Uterine smooth muscle cell (primary cell): ENCODE measurements around the gene CDKN2C. TPM values are rescaled to one million over a fixed set of nuclear protein-coding genes. Genes with fewer than 3 reads are reported as not detected.

Experiments
- total RNA-seq: library from RNA; depleted of rRNA; stranded (reverse); fragments of >200 nt; gene quantifications from 2 replicates; pipeline ENCODE4 v1.2.3, GENCODE V29; 2014

CDKN2C gene
- total RNA-seq: 11.5 and 38.4 TPM in 2 replicates

DNA sequence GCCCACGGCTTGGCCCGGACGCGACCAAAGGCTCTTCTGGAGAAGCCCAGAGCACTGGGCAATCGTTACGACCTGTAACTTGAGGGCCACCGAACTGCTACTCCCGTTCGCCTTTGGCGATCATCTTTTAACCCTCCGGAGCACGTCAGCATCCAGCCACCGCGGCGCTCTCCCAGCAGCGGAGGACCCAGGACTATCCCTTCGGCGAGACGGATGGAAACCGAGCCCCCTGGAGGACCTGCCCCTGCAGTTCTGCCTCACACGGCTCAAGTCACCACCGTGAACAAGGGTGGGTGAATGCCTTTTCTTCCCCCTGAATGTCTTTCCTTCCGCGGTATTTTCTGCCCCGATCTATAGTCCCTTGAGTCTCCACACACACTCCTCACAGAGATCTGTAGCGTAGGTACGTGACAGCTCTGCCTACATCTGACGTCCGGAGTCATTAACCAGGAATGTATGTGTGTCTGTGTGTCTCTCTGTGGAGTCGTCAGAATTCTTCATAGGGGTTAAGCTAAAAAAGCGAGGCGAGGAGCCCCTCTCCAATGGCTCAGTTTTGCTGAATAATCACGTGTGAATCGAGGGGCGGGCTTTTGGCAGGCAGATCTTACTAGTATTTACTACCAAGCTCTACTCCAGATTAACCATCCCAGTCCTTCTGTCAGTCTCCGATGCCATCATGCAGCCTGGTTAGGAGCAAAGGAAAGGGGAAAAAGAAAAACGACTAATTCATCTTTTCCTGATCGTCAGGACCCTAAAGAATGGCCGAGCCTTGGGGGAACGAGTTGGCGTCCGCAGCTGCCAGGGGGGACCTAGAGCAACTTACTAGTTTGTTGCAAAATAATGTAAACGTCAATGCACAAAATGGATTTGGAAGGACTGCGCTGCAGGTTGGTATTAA is at the start of gene CDKN2C:
Gene CDKN2C (plus strand): TSS at position 635 of the 898 bp plus-strand sequence. CDS start 124 bp downstream, at position 759.

DNA sequence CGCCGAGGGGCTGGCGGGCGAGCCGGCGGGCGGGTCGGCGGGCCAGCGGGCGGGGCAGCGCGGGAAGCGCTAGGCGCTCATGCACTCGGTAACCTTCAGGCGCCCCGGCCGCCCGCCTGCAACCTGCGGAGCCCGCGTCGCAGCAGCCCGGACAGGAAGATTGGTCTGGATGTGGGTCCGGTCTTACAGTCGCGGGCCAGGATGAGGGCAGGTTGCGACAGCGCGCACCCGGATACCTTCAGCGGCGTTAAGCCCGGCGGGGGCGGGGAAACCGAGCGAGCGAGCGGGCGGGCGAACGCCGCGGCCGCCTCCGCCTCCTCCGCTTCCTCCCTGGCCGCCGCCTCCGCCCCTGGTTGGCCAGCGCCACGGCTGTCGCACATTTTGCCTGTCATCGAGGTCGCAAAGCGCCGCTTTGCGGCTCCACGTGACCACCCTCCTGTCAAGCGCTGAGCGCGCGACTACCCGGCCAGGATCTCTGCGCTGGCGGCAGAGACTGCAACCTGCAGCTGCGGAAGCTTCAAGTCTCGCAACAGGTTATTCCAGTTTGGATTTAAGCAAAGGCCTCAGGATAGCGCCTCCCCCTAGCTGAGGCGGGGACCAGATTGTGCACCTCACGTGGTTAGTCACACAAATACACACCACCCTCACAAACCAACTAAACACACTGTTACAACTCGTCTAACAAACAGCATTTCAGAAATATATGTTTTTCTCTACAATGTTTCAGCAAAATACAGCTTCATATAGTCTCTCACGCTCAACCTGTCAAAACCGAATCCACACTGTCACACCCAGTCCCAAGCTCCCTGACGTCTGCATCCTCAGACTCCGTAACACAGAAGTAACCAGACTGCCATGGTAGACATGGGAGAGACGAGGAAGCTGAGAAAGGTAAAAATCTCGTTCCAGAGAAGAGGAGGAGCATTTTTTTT is 9.9 kb upstream of the CDKN2C start, which contains the start of gene FAF1:
Gene FAF1 (minus strand): TSS at position 355 of the 932 bp plus-strand sequence. CDS start 456 bp downstream, outside the sequence.

Other genes starting within 250 kb of the CDKN2C start
- gene FAF1, start 10.0 kb upstream of the CDKN2C start, total RNA-seq: 54.6 and 60.3 TPM in 2 replicates
- not detected in 2 replicates for gene C1orf185, start 132.0 kb downstream of the CDKN2C start, total RNA-seq